HG03135 (cell line): Measurements from ENCODE around the gene LIN9.

Experiments
- ATAC-seq: cut with Tn5 transposase; IDR thresholded peaks from one replicate; pipeline ENCODE4 v1.9.1; 2021; ENCODE audit warnings: mild to moderate bottlenecking, moderate library complexity; ENCODE audit not compliant: unreplicated experiment

Gene LIN9

DNA sequence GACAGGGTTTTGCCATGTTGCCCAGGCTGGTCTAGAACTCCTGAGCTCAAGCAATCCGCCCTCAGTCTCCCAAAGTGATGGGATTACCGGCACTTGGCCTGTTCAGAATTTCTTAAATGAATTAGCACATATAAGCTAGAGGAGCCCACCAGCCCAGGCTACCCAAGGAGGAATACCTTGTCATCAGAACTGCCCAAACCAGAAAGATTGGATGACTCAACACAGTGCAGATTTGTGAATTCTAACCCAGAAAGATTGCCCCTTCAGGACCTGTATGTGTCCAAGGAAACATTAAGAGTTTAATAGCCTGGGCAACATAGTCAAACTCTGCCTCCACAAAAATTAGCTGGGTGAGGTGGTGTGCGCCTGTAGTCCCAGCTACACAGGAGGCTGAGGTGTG lies 14.0 kb upstream of the LIN9 start:
- ATAC-seq = no peak

DNA sequence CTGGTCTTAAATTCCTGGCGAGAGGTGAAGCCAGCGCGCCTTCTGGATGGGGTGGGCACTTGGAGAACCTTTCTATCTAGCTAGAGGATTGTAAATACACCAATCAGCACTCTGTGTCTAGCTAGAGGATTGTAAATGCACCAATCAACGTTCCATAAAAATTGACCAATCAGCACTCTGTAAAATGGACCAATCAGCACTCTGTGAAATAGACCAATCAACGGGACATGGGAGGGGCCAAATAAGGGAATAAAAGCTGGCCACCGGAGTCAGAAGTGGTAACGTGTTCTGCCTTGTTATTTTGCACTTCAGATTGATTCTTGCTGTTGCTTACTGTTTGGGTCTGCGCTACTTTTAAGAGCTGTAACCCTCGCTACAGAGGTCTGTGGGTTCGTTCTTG lies 12.0 kb upstream of the LIN9 start:
- ATAC-seq = no peak

DNA sequence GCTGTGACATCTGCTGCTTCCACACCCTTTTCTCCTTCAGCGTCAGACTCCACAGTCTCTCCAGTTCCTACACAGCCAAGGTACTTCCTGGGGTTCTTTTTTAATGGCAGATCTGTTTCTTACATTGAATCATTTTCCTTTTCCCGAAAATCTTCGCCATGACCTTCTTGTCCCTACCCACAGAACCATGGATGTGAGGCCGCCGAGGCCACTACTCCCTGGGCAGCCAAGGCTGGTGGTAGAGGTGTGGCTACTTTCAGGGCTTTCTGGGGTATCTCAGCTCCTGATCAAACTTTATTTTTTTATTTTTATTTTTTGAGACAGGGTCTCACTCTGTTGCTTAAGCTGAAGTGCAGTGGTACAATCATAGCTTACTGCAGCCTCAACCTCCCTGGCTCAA lies 9.5 kb upstream of the LIN9 start:
- ATAC-seq = no peak

DNA sequence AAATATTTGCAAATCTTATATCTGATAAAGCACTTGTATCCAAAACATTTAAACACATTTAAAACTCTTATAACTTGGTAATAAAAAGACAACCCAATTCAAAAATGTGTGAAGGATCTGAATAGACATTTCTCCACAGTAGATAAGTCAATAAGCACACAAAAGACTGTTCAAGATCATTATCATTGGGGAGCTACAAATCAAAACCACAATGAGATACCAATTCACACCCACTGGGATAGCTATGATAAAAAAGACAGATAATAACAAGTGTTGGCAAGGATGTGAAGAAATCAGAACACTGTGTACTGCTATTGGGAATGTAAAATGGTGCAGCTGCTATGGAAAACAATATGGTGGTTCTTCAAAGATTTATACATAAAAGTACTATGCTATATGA lies 5.1 kb upstream of the LIN9 start:
- ATAC-seq = no peak

DNA sequence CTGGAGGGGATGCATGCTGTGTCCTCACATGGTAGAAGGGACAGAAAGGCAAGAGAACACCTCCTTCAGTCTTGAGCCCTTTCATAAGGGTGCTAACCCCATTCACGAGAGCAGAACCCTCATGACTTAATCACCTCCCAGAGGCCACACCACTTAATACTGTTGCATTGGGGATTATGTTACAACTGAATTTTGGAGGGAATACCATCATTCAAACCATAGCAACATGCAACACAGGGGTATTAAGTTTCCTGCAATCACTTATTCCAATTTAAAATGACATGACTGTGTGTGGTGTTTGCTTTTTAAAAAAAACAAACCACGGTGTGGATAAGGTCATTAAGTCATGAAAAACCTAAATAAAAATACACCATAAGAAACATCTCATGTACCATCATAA lies 3.1 kb upstream of the LIN9 start:
- no peak for ATAC-seq

DNA sequence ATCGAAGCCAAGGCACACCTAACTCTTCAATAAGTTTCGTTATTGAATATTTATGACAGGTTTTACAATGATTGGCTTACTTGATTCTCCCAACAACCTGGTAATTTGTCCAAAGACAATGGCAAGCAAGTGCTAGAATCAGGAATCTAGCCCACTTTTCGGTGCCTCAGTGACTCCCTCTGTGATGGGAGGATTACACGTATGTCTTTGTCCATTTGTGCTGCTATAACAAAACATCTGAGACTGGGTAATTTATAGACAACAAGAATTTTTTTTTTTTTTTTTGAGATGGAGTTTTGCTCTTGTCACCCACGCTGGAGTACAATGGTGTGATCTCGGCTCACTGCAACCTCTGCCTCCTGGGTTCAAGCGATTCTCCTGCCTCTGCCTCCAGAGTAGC lies 2.4 kb upstream of the LIN9 start:
- no peak for ATAC-seq

DNA sequence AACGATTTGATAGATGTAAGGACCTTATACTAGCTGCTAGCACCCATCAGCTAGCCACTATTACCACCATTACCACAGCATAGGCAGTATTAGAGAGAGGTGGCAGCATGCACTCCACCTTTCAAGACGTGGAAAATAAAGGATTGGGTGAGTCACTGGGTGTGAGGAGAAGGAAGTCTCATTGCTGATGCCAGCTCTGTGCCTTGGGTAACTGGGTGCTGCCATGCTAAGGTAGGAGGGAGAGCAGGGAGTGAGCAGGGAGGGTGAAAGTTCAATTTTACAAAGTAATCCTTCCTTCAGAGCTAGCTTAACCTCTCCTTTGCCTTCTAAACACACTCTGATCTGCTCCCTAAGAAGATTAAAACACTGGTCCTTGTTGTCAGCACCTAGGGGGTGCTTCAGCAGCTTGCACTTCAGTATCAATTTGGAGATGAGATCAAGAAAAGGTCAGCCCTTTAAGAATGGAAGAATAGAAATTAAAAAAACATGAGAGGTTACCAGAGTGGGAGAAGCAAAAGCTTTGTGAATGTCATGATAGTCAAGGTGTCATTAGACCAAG lies 1.8 kb upstream of the LIN9 start:
- no peak for ATAC-seq

DNA sequence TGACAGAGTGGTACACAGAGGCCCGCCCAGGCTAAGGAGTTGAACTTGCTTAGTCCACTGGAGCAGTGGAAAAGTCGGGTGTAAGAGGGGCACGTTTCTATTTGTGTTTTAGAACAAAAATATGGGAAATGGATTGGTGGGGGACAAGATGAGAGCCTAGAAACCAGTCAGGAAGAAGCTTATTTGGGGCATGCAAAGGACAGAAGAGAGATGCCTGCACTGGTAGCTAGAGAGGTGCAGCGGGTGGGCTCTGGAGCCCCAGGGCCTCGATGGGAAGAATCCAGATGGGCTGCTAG lies 1.2 kb upstream of the LIN9 start:
- no peak for ATAC-seq

DNA sequence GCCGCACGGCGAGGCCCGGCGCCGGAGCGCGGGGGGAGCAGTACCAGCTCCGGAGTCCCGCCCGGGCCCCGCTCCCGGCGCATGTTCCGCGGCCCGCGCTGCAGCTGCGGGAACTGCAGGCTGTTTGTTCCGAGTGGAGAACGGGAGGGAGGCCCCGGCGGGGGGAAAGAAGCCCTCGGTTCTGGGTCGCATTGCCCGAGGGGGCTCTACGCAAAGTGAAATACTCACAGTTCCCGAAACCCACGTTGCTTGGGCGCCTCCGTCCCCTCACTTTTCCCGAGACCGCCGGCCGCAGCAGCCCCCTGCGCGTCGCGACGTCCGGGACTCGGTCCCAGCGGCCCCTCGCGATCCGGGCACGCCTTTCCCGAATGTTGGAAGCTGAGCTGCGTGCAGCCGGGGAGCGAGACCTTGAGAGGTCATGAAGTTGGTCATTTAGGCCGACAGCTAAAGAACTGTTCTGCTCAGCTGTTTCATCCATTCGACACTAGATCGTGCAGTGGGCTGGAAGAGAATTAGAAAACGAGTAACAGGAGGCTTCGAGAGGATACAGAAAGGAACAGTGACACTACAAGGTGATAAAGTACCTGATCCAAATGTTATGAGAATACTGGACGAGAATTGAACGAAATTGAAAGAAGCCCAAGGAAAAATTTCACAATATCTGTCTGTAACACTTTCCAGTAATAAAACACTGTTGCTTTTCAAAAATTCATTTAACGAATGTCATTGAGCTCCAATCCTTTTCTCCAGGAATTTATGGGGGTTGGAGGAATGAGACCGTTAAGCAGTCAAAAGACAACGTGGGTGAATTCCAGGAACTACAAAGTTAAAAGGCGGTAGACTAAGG lies 657 bp upstream of the LIN9 start:
- ATAC-seq = no peak

DNA sequence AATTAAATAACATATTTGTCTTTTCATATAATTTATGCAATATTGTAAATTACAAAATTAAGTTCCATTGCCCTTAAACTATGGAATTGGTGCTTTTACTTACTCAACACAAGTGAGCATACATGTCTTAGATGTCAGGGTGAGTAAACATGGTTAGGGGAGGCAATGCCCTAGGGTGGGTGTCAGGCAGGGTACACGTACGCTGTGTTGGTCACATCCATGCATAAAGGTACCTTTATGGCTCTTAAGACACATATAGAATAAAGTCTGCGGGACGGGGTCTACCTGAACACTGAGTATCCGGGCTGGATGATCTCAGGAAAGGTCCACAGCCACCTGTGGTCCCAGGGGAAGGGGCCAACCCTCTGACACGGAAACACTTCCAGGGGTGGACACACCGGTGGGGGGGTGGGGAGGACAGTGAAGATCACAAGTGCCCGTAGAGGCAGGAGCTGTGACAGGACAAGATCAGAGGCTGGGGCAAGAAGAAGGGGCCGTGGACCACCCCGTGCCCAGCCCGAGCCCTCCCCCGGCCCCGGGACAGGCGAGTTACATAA lies 720 bp downstream of the LIN9 start:
- ATAC-seq = peak; percentile 27

DNA sequence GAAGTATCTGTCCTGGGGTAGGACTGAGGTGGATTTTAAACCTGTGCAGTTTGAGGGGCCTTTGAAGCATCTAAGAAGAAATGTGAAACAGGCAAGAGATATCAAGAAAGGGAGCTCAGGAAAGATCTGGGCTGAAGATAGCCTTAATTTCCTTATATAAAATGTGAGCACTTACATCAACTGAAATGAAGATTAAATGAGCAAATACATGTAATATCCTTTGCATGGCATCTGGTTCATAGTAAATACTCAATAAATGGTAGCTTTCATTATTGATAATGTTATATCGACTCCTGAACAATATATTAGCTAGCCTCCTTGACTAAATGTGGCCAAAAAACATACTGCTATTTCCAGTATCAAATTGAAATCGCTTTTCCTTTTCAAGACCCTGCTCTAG lies 2.5 kb downstream of the LIN9 start:
- no peak for ATAC-seq

DNA sequence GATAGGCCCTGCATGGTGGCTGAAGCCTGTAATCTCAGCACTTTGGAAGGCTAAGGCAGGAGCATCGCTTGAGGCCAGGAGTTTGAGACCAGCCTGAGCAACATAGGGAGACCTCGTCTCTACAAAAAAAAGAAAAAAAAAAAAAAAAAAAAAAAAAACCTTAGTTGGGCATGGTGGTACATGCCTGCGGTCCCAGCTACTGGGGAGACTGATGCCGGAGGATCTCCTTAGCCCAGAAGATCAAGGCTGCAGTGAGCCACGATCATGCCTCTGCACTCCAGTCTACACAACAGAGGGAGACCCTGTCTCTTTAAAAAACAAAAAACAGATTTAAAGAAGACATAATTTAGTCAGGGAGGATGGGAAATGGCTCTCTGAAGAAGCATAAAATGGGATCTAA lies 3.8 kb downstream of the LIN9 start:
- ATAC-seq = no peak

DNA sequence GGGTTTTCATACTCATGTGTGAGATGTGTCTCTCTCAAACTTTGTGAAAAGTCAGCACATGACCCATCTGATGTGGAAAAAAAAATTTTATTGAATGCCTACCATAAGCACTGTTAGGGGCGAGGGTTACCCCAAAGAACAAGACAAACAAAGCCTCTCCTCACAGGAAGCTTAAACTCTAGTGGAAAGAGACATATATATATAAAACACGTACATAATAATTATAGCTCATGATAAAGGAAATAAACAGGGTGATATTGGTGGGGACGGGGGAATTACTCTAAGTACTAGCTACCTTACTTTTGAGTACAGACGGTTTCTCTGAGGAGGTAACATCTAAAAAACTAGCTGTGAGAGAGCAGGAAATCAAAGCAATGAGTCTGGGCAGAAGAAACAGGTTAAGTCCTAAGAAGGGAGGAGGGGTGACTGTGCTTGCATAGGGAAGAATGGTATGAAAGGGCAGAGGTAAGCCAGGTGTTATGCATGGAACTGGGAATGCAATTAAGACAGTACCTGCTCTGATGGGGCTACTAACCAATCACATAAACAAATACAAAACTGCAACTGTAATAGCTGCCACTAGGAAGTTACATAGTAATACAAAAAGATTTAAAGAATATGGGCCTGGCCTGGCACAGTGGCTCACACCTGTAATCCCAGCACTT lies 4.5 kb downstream of the LIN9 start:
- ATAC-seq = no peak

DNA sequence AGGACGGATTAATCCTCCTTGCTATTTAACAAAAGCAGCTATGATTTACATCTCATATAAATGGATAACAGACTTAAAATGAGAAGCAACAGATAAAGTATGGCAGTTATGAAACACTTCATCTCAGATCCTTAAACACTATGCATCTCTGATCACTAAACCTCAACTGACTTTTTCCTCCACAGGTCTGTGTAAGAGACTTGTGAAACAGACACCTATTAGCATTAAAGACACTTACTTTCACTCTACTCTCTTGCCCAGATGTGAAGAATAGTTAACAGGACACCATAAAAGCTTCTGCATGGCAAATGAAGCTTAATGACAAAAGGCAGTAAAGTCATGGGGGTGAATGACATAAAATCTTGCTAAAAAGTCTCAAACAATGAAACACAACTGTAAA lies 6.2 kb downstream of the LIN9 start:
- ATAC-seq = no peak

DNA sequence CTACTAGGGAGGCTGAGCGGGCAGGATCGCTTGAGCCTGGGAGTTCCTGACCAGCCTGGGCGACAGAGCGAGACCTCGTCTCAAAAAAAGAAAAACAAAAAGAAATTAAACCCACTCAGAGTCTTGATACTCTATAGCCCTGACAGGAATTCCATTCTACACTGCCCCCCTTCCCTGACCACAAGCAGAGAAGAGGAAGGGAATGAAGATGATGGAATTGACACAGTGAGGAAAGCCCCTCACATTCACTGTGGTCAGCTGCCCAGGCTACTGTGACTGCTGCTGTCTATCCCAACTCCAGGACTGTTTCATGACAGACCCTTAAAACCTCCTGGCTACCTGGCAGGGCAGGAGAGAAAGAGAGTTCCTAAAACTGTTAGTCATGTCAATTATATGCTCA lies 12.1 kb downstream of the LIN9 start:
- ATAC-seq = no peak

DNA sequence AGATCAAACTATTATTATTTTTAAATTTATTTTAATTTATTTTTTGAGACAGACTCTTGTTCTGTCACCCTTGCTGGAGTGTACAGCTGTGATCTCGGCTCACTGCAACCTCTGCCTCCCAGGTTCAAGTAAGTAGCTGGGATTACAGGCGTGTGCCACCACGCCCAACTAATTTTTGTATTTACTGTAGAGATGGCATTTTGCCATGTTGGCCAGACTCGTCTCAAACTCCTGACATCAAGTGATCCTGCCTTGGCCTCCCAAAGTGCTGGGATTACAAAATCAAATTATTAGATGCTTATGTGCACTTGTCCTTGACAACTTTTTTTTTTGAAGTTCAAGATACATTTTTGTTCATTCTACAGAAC lies 15.4 kb downstream of the LIN9 start:
- ATAC-seq = no peak

DNA sequence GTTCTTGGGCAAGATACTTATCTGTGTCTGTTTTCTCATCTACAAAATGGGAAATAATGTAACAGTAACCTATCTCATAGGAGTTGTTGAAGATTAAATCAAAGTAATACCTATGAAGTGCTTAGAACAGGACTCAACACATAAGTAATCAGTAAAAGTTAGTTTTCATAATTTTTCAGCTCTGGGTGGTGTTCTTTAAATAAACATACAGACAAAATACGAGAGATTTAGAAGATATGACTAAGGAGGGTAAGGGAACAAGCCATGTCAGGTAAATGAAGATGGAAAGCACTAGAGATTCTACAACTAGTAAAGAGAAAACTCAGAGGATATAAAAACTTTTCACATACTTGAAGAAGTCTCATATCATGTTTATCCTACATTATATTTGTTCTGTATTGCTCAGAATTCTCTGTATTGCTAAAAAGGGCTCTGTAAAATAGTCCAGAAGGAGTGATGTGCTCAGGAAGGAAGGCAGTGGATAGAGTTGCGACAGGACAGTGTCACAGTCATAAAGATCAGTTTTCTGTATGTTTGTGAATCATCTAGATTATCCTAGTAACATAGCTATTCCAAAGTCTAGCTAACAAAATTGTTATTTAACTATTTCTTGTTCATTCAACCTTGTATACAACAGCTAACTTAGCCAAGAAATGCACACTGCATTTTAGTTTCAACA lies 16.0 kb downstream of the LIN9 start:
- ATAC-seq = no peak

DNA sequence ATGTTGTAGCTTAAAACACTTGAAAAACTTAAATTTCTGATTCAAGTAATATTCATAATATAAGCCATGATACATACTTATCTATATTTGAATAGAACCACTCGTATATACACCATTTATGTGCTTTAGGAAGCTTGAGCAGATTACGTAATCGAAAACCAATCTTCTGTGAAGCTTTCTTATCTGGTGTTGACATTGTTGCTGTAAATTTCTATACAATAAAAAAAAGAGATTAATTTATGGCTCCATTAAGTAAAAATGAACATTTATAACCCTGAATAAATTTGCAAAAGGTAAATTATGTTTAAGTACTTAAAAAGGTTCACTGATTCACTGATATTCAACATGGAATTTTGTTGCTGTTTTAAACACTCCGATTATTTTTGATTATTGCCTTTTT lies 21.4 kb downstream of the LIN9 start:
- ATAC-seq = no peak

DNA sequence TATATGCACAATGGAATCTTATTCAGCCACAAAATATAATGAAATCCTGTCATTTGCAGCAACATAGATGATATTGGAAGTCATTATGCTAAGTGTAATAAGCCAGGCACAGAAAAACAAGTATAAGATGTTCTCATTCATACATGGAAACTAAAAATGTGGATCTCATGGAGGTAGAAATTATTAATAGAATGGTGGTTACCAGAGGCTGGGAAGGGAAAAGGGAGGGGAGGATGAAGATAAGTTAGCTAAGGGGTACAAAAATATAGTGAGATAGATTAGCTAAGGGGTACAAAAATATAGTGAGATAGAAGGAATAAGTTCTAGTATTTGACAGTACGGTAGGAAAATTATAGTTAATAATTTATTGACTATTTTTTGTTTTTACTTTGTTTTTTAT lies 27.9 kb downstream of the LIN9 start:
- ATAC-seq = no peak

DNA sequence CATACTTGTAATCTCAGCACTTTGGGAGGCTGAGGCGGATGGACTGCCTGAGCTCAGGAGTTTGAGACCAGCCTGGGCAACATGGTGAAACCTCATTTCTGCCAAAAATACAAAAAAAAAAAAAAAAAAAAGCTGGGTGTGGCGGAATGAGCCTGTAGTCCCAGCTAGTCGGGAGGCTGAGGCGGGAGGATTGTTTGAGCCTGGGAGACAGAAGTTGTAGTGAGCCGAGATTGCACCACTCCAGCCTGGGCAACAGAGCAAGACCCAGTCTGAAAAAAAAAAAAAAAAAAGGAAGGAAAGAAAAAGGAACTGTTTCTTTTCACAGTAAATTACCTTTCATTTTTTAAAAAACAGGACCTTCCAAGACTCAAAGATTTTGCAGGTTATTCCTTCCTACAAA lies 29.5 kb downstream of the LIN9 start:
- no peak for ATAC-seq

DNA sequence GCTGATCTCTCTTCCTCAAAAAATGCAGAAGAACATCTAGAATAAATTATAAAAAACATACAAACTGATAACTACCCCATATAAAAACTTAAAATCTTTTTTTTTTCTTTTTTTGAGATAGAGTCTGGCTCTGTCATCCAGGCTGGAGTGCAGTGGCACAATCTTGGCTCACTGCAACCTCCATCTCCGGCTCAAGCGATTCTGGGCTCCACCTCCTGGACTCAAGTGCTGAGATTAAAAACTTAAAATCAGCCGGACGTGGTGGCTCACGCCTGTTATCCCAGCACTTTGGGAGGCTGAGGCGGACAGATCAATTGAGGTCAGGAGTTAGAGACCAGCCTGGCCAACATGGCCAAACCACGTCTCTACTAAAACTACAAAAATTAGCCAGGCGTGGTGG lies 31.1 kb downstream of the LIN9 start:
- no peak for ATAC-seq

DNA sequence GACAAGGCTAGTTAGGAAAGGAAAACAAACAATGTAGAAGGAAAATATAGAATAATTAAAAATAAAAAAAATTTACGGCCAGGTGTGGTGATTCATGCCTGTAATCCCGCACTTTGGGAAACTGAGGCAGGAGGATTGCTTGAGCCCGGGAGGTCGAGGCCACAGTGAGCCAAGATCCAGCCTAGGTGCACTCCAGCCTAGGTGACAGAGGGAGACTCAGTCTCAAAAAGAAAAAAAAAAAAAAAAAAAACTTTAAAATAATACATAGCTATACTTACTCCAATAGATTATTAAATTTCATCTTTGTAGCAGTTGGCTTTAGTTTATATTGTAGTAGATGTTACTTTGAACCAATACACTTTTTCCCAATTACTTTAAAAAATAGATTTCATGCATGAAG lies 32.0 kb downstream of the LIN9 start:
- no peak for ATAC-seq
